Medulla oblongata (tissue), 1 donor: ENCODE results near the gene PMF1.
A peak's percentile ranks its signal among the peaks of the same experiment; 100 is the strongest.

Experiments
- DNase-seq: peaks from one replicate; pipeline ENCODE4 v3.0.0-alpha.2; 2015; ENCODE audit errors: extremely low spot score

The PMF1 gene

DNA sequence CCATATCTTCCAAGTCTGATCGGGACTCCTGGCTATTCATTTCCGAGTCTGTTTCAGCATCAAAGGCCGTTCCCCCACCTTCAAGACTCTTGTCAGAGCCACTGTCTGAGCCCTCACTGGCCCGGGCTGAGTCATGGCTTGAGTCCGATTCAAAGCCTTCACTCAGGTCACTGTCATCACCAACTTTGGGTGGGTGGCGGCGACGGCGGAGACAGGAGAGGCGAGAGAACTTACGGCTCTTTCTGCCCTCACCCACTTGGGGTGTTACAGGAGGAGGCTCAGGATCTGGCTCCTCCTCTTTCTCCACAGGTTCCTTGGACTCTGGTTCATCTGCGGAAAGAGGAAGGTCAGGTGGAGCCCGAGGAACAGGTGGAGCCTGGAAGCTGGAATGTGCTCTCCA, 53.2 kb downstream of the PMF1 start:
- no peak for DNase-seq

DNA sequence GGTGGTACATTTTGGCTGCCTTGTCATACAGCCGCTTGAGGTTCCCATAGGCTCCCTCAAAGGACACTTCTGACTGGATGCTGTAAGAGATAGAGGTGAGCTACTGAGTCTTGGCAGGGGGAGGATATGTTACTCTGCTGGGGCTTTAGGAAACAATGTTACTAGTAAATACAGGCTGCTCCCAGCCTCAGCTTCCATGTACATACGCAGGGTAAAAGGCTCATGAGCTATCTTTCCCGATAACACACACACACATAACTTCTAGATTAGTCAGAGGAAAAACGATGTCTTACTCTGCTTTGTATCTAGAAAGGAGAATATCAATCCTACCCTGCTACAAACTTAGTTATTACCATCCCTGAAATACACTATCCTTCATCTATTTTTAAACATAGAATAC, 55.5 kb downstream of the PMF1 start:
- no peak for DNase-seq

DNA sequence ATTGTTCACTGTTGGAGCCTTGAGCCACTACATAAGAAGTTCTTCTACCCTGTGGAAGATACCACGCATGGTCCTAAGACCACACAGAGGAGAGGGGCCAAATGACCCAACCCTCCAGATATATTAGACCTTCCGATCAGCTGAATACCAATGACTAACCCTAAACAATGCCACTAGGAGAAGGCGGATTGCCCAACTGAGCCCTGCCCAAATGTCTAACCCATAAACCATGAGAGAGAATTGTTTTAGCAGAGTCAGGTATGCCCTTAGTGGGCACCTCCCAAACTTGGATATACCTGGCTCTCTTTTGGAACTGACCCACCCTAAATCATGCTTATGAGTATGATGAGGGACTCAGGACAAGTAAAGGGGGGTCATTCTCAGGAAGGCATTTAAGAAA, 57.5 kb downstream of the PMF1 start:
- no peak for DNase-seq

DNA sequence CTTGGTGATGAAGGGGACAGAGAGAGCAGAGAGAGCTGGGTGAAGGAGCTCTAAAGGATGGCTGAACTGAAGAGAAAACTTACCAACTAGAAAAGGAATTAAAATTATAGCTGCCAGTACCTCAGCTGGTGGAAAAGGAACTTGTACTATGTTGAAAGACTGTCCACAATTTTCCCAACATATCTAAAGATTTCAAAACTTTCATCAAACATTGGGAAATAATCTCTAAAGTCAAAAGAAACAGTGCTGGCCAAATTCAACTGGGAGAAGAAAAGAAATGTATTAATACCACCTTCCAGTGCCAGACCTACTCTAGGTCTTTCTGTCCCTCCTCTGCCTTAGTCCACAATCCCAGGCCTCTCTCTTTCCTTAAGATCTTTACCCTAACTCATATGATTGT, 63.7 kb downstream of the PMF1 start:
- no peak for DNase-seq

DNA sequence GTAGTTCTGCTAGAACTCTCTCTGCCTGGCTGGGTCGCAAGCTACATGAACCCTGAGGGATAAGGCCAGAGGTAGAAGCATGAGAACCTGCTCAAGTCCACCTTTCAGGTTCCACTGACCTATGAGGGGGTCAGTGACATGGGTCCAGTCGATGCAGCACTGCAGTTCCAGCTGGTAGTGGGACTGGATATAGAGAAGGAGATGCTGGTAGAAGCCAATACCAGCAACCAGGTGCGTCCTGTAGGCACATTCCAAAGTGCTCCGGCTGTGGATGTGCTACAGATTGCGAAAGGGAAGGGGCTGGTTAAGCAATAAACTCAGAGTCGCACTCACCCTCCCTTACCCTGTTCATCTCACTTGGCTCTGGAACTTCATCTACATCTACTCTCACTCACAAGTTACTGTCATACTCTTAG, 64.2 kb downstream of the PMF1 start:
- no peak for DNase-seq

DNA sequence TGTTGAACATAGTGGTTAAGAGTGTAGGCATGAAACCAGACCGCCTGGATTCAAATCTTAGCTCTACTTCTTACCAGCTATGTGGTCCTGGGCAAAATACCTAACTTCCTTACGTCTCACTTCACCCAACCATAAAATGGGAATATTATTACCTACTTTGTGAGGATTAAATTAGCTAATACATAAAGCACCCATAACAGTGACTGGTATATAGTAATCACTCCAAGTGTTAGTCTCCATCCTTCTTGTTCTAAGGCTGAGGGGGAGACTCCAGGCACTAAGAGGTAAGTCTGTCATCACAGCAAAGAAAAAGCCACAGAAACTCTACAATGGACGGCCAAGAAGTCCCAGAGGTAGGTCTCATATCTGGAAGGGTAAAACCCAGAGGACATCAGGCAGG, 67.0 kb downstream of the PMF1 start:
- DNase-seq = no peak

DNA sequence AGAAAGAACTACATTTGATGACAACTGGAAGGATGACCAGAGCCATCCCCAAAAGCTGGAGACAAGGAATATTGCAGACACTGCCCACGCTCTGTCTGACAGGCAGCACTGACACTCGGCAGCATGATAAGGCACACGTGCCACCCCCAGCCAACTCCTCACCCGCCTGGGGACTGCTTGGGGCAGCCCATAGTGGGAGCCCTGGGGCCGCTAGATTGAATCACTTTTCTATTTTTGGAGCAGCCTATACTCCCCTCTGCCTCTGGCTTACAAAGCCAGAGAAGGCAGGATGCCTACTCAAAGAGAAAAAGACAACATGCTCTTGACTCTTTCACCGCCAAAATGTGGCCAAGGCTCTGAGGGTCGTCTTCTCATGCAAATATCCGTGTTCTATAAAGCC, 68.5 kb downstream of the PMF1 start:
- no peak for DNase-seq

DNA sequence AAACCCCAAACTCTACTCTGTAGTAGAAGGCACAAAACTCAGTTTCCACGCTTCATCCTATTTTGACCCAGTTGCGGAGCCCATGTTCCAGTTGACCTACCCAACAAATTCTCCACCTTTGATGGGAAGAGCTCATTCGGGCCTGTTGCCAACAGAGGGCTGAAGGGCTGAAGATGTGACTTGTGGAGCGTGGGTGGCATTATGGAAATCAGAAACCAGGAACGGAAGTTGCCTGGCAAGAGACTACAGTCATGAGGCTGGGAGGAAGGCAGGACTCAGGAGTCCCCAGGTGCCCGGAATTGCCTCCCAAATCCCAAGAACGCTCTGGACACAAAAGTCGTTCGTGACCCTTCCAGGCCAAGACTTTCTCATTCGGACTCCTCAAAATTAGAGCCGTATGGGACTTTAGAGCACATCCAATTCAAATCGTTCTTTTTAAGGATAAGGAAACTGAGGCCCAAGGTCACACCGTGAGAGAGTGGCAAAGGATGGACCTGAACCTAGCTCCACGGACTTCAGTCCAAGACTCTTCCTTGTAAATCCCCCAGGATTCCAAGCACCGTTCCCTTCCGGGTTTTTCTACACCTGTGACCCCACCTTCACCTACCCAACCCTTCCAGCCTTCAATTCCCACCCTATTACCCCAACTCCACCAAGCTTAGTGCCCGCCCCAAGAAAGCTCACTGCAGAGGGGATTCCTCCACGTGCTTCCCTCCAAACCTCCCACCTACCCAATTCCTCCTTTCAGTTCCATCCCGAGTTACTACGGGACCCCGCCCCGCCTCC, 69.1 kb downstream of the PMF1 start:
- peak; percentile 34 for DNase-seq

DNA sequence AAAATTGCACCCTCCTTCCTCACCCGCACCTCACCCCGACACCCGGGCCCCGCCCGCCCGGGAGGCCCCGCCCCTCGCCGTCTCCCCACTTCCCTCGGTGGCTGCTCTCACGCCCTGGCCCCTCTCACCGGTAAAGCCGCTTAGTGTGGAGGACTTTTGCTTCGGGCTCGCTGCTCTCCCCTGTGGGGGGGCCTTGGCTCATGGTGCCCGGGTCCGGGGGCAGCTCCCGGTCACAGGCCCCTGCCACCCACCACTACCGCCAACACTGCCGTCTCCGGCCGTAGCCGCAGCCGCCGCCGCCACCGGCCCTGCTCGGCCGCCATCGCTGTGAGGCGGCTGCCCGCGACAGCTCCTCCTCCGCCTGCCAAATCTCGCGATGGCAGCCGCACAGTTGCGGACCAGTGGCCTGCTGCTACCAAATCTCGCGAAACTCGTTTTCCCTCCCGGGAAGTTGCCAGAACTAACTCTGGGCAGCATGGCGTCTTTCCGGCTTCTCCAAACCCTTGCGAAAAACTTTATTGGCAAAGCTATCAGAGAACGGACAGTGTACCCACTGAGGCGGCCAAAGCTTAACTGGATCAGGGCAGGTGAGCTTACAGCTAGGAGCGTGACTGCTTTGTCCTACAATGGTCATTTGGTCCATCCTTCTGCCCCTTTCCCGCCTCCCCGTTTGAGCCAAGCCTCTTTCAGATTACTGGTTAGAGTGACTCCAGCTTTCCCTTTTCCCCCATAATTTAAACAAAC, 69.8 kb downstream of the PMF1 start, which contains the start of gene SMG5:
Gene SMG5, minus strand, starts transcription at position 347 of the 744 bp plus-strand sequence. Its CDS starts 145 bp downstream, at position 202.
- peak; percentile 99 for DNase-seq

DNA sequence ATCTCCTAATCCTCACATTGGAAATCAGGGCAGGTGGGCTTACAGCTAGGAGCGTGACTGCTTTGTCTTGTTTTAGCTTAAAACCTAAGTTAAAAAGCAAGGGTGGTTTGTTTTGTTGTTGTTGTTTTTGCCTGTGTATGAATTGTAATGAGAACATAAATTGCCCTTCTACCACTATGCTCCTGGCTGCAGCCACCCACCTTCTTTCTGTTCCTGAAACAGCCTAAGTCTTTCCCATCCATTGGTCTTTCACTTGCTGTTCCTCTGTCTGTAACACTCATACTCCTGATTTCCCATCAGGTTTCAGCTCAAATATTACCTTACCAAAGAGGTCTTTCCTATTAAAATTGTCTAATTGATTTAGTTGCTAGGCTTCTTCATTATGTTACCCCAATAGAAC, 70.7 kb downstream of the PMF1 start:
- DNase-seq = no peak

DNA sequence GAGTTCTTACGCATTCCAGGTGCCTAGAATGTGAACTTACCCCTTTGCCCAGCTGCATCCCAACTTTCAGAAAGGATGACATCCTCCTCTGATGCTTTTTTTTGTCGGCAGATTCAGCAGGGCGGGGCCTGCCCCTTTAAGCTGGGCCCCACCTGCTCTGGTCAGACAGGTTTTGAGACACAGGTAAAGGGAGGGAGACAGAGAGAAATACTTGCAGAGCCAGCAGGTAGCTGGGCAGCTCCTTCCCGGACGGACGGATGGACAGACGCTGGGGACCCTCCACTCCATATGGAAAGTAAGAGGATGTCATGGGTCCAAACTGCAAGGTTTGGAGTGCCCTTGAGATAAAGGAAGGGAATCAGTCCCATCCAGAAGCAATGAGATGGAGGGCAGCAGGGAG, 71.3 kb downstream of the PMF1 start, which contains the start of gene TMEM79:
Gene TMEM79, plus strand, starts transcription at position 214 of the 400 bp plus-strand sequence. CDS start 902 bp downstream, outside the sequence.
- DNase-seq = no peak

DNA sequence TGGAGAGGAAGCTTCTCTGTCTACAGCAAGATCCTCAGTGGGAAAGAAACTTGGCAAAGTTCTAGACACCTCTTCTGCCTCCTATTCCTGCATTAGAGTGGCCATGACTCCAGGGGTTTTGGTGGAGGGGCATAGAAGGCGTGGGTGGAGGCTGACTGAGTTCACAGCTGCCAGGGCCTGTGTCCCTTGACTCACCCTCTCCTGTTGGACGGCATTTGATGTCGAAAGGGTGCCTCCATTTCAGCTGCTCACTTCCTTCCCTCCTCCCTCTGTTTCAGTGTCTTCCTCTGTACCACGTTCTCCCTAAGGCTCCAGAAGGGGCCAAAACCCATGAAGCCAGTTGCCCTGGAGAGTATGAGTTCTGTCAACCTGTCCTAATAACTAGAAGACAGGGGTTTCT, 72.0 kb downstream of the PMF1 start:
- DNase-seq = no peak

DNA sequence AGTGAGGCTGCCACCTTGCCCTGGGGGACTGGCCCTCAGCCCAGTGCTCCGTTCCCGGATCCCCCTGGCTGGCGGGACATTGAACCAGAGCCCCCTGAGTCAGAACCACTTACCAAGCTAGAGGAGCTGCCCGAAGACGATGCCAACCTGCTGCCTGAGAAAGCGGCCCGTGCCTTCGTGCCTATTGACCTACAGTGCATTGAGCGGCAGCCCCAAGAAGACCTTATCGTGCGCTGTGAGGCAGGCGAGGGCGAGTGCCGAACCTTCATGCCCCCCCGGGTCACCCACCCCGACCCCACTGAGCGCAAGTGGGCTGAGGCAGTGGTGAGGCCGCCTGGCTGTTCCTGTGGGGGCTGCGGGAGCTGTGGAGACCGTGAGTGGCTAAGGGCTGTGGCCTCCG, 72.6 kb downstream of the PMF1 start:
- DNase-seq = no peak

DNA sequence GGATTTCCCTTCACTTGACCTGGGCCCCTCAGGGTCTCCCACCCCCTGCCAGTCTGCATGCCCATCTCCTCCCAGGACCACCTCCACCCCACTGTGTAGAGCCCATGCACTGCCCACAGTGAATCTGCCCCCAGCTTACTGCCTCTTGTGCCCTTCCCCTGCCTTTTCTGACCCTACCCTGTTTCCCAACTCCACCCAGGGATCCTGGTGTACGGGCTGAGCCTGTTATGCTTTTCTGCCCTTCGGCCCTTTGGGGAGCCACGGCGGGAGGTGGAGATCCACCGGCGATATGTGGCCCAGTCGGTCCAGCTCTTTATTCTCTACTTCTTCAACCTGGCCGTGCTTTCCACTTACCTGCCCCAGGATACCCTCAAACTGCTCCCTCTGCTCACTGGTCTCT, 73.3 kb downstream of the PMF1 start:
- DNase-seq = no peak
